Prostate gland (tissue), 2 donors: Measurements from ENCODE around the gene DOCK6. TPM values are rescaled to one million over a fixed set of nuclear protein-coding genes. Genes with fewer than 3 reads are reported as not detected.
"Not testable (repeated sequence)": the region's sequence is repeated elsewhere in the genome, so short reads cannot be mapped to it uniquely, and the experiment has no call there.

Source experiments
- DNase-seq: peaks from one replicate; pipeline ENCODE4 v3.0.0-alpha.2; 2019; ENCODE audit warnings: low spot score
- H3K27ac ChIP-seq, 2 donors: fragments of 200-600 bp; sonication (generic); 2 replicates each; pipeline ENCODE4 v1.5.1; 2017 to 2019
- H3K27me3 ChIP-seq: fragments of 200-600 bp; sonication (generic); replicated peaks from 2 replicates; pipeline ENCODE4 v1.5.1; 2019; ENCODE audit not compliant: insufficient read depth
- H3K36me3 ChIP-seq, 2 donors: fragments of 200-600 bp; sonication (generic); 1 replicate in 1 of 2; 2 replicates in 1 of 2; pipeline versions ENCODE4 v1.5.1 to v1.8.1; 2017 to 2019
- H3K4me1 ChIP-seq: fragments of 200-600 bp; sonication (generic); replicated peaks from 2 replicates; pipeline ENCODE4 v1.5.1; 2019
- H3K4me3 ChIP-seq, 2 donors: fragments of 200-600 bp; sonication (generic); 2 replicates each; pipeline ENCODE4 v1.5.1; 2017 to 2019
- H3K9me3 ChIP-seq: fragments of 200-600 bp; sonication (generic); 2 replicates; pipeline ENCODE4 v1.5.1; 2017
- CTCF ChIP-seq, 4 experiments: fragments of 200-600 bp in 2 of 4; fragments of 450-650 bp in 2 of 4; sonication (generic) in 2 of 4; IDR thresholded peaks; 1 replicate in 3 of 4; 2 replicates in 1 of 4; pipeline ENCODE4 v1.5.1; 2016 to 2019; ENCODE audit warnings: antibody characterized with exemption in 4 of 4, mild to moderate bottlenecking in 2 of 4, moderate library complexity in 2 of 4
- POLR2A ChIP-seq: fragments of 450-650 bp; IDR thresholded peaks from one replicate; pipeline ENCODE4 v1.6.1; 2016; ENCODE audit warnings: antibody characterized with exemption, mild to moderate bottlenecking
- POLR2AphosphoS5 ChIP-seq: sonication (generic); formaldehyde crosslinking; IDR thresholded peaks from one replicate; pipeline ENCODE4 v1.6.1; 2017; ENCODE audit warnings: antibody characterized with exemption
- WGBS: methylation state at CpG from one replicate; pipeline ENCODE4 v1.1.5; 2018; 5-methylcytosine and 5-hydroxymethylcytosine counted together
- intact Hi-C: fragments of 100-400 bp; cut with DNase I; formaldehyde crosslinking; loops from one replicate; pipeline ENCODE4 v1.14.2; 2022
- total RNA-seq, 2 donors: library from RNA; depleted of rRNA; stranded (reverse); fragments of >200 nt; gene quantifications; one replicate each; pipeline ENCODE4 v1.1.0, GENCODE V29; 2016

DOCK6 gene
- total RNA-seq, 2 donors from 2014 or later = 21.6 to 38.7 TPM

GRCh38 chr19:11164879-11165406, 97.4 kb downstream of the DOCK6 start:
- Histone ChIP-seq H3K4me3 (no peak overlapping the region), H3K9me3 (no peaks in the 10 kb centered on the region), H3K36me3 (peaks cover 1 to 4% of the 10 kb centered on the region in 2 donors), H3K4me1 (no peaks in the 10 kb centered on the region), H3K27ac (peak overlapping the region; percentile 72 to 78), H3K27me3 (no peaks in the 10 kb centered on the region)
- peak; percentile 43 for TF ChIP-seq POLR2AphosphoS5
- TF ChIP-seq POLR2A = no peak
- DNase-seq = peak; percentile 19
- WGBS = 39% methylated on average over 17 of the region's 17 CpGs
- intact Hi-C loops = loop anchor here (2.0 kb wide), 1 partner anchor 22 kb away; no protein-coding TSS in a partner anchor

GRCh38 chr19:11164296-11164695, 98.0 kb downstream of the DOCK6 start:
- intact Hi-C loops = loop anchor here (2.0 kb wide), 1 partner anchor 21 kb away; no protein-coding TSS in a partner anchor
- no peak for TF ChIP-seq POLR2AphosphoS5
- TF ChIP-seq CTCF (IDR thresholded peaks at IDR 0.05) = no peak
- no peak for TF ChIP-seq POLR2A
- 61% methylated on average over 11 of the region's 11 CpGs for WGBS
- Histone ChIP-seq H3K4me3 (no peak overlapping the region), H3K27me3 (no peaks in the 10 kb centered on the region), H3K27ac (peak overlapping the region; percentile 72 to 78), H3K36me3 (peaks cover 0 to under 1% of the 10 kb centered on the region in 2 donors), H3K9me3 (no peaks in the 10 kb centered on the region), H3K4me1 (no peaks in the 10 kb centered on the region)
- no peak for DNase-seq

- H3K4me3 ChIP-seq, H3K4me1 ChIP-seq, intact Hi-C loops, H3K36me3 ChIP-seq, H3K27me3 ChIP-seq, H3K9me3 ChIP-seq, DNase-seq: not testable (repeated sequence)
- 94% methylated on average over 2 of the region's 2 CpGs for WGBS
- peak overlapping the region in 1 of 2 donors; percentile 48 for H3K27ac ChIP-seq
Observed at GRCh38 chr19:11160440-11160768, 101.9 kb downstream of the DOCK6 start.

- no peak for DNase-seq
- H3K27me3 ChIP-seq = no peaks in the 10 kb centered on the region
- 52% methylated on average over 16 of the region's 16 CpGs for WGBS
- H3K36me3 ChIP-seq = no peaks in the 10 kb centered on the region
- H3K9me3 ChIP-seq = no peaks in the 10 kb centered on the region
- peak overlapping the region; percentile 35 to 48 for H3K27ac ChIP-seq
- intact Hi-C loops = no loop called here
- H3K4me1 ChIP-seq = peaks cover 9% of the 10 kb centered on the region
- TF ChIP-seq CTCF (IDR thresholded peaks at IDR 0.05) (no peak), POLR2AphosphoS5 (peak; percentile 4), POLR2A (no peak)
- H3K4me3 ChIP-seq = no peak overlapping the region
Observed at GRCh38 chr19:11159598-11160439, 102.5 kb downstream of the DOCK6 start.

GRCh38 chr19:11155373-11156120, 106.8 kb downstream of the DOCK6 start, which contains the start of gene SPC24:
SPC24 (minus strand) TSS chr19:11155782; CDS start chr19:11155776, 6 bp downstream.
- DNase-seq = peak; percentile 94
- Histone ChIP-seq H3K4me3 (peak within 1 kb of the TSS; percentile 28 to 52), H3K9me3 (no peaks in the 10 kb centered on the region), H3K27me3 (no peaks in the 10 kb centered on the region), H3K36me3 (no peaks in the 10 kb centered on the region), H3K27ac (peak within 1 kb of the TSS; percentile 4 to 47), H3K4me1 (peaks cover 9% of the 10 kb centered on the region)
- 1% methylated on average over 49 of the region's 50 CpGs for WGBS
- TF ChIP-seq POLR2AphosphoS5 (peak; percentile 97), POLR2A (no peak), CTCF (IDR thresholded peaks at IDR 0.05) (no peak)
- intact Hi-C loops = no loop called here
